ENCODE results near the gene BRINP2.

The BRINP2 gene

DNA sequence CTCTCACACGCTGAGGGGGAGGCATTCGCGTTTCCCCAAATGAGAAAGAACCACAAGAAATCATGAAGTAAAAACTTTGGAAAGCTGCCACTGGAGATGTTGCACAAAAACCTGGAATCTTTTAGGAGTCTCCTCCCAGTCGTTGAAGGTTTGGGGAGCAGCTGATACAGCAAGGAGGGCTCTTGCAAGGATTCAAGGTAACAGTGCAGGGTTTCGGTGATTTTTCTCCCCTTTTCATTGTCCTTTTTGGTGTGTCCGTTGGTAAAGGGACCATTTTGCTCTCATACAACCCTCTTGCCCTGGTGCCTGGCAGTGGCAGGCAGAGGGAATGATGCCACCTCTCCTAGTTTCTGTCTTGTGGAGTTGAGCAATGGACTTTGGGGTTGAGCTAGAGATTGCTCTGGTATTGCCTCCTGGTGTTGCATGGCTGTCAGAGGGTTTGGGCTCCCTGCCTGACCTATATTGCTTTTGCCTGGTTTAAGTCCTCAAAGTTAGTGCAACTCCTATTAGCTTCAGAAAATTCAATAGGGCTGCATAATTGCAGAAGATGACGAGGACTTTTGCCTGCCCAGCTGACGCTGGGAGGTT, 872 bp downstream of the BRINP2 start:
- no peak overlapping the region for H3K4me3 ChIP-seq (replicated peaks; ENCODE audit: insufficient read depth, low read length)
- no peak for DNase-seq (ENCODE audit: low read depth in 1 of 2, low spot score in 1 of 2)

GRCh38 chr1:177172272-177172671, 1.5 kb downstream of the BRINP2 start:
- Histone ChIP-seq H3K27me3 (ENCODE audit: insufficient read depth, poor library complexity, severe bottlenecking) (peaks cover 29% of the 10 kb centered on the region), H3K4me3 (replicated peaks; ENCODE audit: insufficient read depth, low read length) (no peak overlapping the region), H3K27ac (replicated peaks) (no peak overlapping the region)
- TF ChIP-seq, protein P1, sequence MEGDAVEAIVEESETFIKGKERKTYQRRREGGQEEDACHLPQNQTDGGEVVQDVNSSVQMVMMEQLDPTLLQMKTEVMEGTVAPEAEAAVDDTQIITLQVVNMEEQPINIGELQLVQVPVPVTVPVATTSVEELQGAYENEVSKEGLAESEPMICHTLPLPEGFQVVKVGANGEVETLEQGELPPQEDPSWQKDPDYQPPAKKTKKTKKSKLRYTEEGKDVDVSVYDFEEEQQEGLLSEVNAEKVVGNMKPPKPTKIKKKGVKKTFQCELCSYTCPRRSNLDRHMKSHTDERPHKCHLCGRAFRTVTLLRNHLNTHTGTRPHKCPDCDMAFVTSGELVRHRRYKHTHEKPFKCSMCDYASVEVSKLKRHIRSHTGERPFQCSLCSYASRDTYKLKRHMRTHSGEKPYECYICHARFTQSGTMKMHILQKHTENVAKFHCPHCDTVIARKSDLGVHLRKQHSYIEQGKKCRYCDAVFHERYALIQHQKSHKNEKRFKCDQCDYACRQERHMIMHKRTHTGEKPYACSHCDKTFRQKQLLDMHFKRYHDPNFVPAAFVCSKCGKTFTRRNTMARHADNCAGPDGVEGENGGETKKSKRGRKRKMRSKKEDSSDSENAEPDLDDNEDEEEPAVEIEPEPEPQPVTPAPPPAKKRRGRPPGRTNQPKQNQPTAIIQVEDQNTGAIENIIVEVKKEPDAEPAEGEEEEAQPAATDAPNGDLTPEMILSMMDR (IDR thresholded peaks at IDR 0.05; ENCODE audit: insufficient read depth, low read length), result no peak
- TF ChIP-seq, protein P2, sequence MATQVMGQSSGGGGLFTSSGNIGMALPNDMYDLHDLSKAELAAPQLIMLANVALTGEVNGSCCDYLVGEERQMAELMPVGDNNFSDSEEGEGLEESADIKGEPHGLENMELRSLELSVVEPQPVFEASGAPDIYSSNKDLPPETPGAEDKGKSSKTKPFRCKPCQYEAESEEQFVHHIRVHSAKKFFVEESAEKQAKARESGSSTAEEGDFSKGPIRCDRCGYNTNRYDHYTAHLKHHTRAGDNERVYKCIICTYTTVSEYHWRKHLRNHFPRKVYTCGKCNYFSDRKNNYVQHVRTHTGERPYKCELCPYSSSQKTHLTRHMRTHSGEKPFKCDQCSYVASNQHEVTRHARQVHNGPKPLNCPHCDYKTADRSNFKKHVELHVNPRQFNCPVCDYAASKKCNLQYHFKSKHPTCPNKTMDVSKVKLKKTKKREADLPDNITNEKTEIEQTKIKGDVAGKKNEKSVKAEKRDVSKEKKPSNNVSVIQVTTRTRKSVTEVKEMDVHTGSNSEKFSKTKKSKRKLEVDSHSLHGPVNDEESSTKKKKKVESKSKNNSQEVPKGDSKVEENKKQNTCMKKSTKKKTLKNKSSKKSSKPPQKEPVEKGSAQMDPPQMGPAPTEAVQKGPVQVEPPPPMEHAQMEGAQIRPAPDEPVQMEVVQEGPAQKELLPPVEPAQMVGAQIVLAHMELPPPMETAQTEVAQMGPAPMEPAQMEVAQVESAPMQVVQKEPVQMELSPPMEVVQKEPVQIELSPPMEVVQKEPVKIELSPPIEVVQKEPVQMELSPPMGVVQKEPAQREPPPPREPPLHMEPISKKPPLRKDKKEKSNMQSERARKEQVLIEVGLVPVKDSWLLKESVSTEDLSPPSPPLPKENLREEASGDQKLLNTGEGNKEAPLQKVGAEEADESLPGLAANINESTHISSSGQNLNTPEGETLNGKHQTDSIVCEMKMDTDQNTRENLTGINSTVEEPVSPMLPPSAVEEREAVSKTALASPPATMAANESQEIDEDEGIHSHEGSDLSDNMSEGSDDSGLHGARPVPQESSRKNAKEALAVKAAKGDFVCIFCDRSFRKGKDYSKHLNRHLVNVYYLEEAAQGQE (IDR thresholded peaks at IDR 0.05; ENCODE audit: insufficient replicate concordance, low read depth), result no peak
- TF ChIP-seq SPI1 (IDR thresholded peaks at IDR 0.05; ENCODE audit: borderline replicate concordance, low read depth) (no peak), GABPA (IDR thresholded peaks at IDR 0.05; ENCODE audit: low read depth) (no peak), POLR2AphosphoS5 (IDR thresholded peaks at IDR 0.05; ENCODE audit: low read depth) (no peak)
- DNase-seq (ENCODE audit: low read depth in 1 of 2, low spot score in 1 of 2), result no peak

More for the DNA sequence above, 872 bp downstream of the BRINP2 start:
- TF ChIP-seq, protein P2 (IDR thresholded peaks at IDR 0.05; ENCODE audit: insufficient replicate concordance, low read depth), result no peak
- TF ChIP-seq, protein P1 (IDR thresholded peaks at IDR 0.05; ENCODE audit: insufficient read depth, low read length), result no peak
- no peak for TF ChIP-seq POLR2AphosphoS5 (IDR thresholded peaks at IDR 0.05; ENCODE audit: low read depth)
- TF ChIP-seq SPI1 (IDR thresholded peaks at IDR 0.05; ENCODE audit: borderline replicate concordance, low read depth), result no peak
- TF ChIP-seq GABPA (IDR thresholded peaks at IDR 0.05; ENCODE audit: low read depth), result no peak
- H3K27ac ChIP-seq (replicated peaks), result no peak overlapping the region
- H3K27me3 ChIP-seq (ENCODE audit: insufficient read depth, poor library complexity, severe bottlenecking), result peaks cover 29% of the 10 kb centered on the region

GRCh38 chr1:177172866-177173265, 2.1 kb downstream of the BRINP2 start:
- no peak for DNase-seq (ENCODE audit: low read depth in 1 of 2, low spot score in 1 of 2)
- Histone ChIP-seq H3K27ac (replicated peaks) (no peak overlapping the region), H3K4me3 (replicated peaks; ENCODE audit: insufficient read depth, low read length) (no peak overlapping the region), H3K27me3 (ENCODE audit: insufficient read depth, poor library complexity, severe bottlenecking) (peaks cover 29% of the 10 kb centered on the region)
- TF ChIP-seq, protein P1 (IDR thresholded peaks at IDR 0.05; ENCODE audit: insufficient read depth, low read length), result no peak
- TF ChIP-seq SPI1 (IDR thresholded peaks at IDR 0.05; ENCODE audit: borderline replicate concordance, low read depth) (no peak), GABPA (IDR thresholded peaks at IDR 0.05; ENCODE audit: low read depth) (no peak), POLR2AphosphoS5 (IDR thresholded peaks at IDR 0.05; ENCODE audit: low read depth) (no peak)

DNA sequence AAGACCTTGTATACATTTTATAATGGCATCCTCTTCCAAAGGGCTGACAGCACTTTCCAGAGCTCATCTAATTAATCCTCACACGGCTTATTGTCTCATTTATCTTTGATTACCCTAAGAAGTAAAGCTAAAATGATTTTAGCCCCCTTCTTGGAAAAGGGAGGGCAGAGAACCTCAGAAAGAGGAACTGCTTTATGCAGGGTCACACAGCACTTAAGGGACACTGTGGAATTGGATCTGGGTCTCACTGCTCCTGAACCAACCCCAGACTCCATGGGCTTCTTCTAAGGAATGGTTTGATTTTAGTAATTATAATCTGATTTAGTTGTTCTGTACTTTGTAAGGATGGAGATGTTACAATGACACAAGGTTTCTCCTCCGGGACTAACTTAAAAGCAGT, 3.2 kb downstream of the BRINP2 start:
- no peak for DNase-seq (ENCODE audit: low read depth in 1 of 2, low spot score in 1 of 2)
- H3K27me3 ChIP-seq (ENCODE audit: insufficient read depth, poor library complexity, severe bottlenecking), result peaks cover 24% of the 10 kb centered on the region
- no peak overlapping the region for H3K4me3 ChIP-seq (replicated peaks; ENCODE audit: insufficient read depth, low read length)
- peak; percentile 53 for TF ChIP-seq SPI1 (IDR thresholded peaks at IDR 0.05; ENCODE audit: borderline replicate concordance, low read depth)
- no peak for TF ChIP-seq POLR2AphosphoS5 (IDR thresholded peaks at IDR 0.05; ENCODE audit: low read depth)
- H3K27ac ChIP-seq (replicated peaks), result no peak overlapping the region

Measured in HL-60 (cell line).